AG08395 (cell line): ENCODE measurements around the gene ADARB2.
"Not testable (repeated sequence)": the region's sequence is repeated elsewhere in the genome, so short reads cannot be mapped to it uniquely, and the experiment has no call there.

Experiments used
- DNase-seq: peaks from one replicate; pipeline ENCODE4 v3.0.0; 2012; ENCODE audit warnings: mixed read lengths, low spot score

ADARB2 gene

GRCh38 chr10:1367938-1368841 is 369.1 kb downstream of the ADARB2 start:
- no peak for DNase-seq

- no peak for DNase-seq
These were observed 370.4 kb downstream of the ADARB2 start for GRCh38 chr10:1366811-1367425.

GRCh38 chr10:1366322-1366691 is 371.0 kb downstream of the ADARB2 start:
- DNase-seq: no peak

GRCh38 chr10:1365540-1366321 is 371.6 kb downstream of the ADARB2 start:
- no peak for DNase-seq

- DNase-seq: no peak
These were observed 373.0 kb downstream of the ADARB2 start for GRCh38 chr10:1364151-1364910.

- no peak for DNase-seq
These were observed 373.7 kb downstream of the ADARB2 start for GRCh38 chr10:1363446-1364121.

- no peak for DNase-seq
These were observed 374.5 kb downstream of the ADARB2 start for GRCh38 chr10:1362589-1363445.

- DNase-seq: no peak
These were observed 375.8 kb downstream of the ADARB2 start for GRCh38 chr10:1361411-1362105.

GRCh38 chr10:1360558-1361164 is 376.7 kb downstream of the ADARB2 start:
- no peak for DNase-seq

- no peak for DNase-seq
These were observed 377.2 kb downstream of the ADARB2 start for GRCh38 chr10:1360011-1360557.

GRCh38 chr10:1359626-1359955 is 377.7 kb downstream of the ADARB2 start:
- DNase-seq: no peak

GRCh38 chr10:1358860-1359625 is 378.3 kb downstream of the ADARB2 start:
- DNase-seq: no peak

- no peak for DNase-seq
These were observed 379.2 kb downstream of the ADARB2 start for GRCh38 chr10:1358147-1358546.

- no peak for DNase-seq
These were observed 381.0 kb downstream of the ADARB2 start for GRCh38 chr10:1356349-1356748.

- no peak for DNase-seq
These were observed 382.3 kb downstream of the ADARB2 start for GRCh38 chr10:1354809-1355710.

- not testable (repeated sequence) for DNase-seq
These were observed 385.0 kb downstream of the ADARB2 start for GRCh38 chr10:1352296-1352695.

GRCh38 chr10:1348773-1349050 is 388.6 kb downstream of the ADARB2 start:
- no peak for DNase-seq
